GM21367 (cell line): ENCODE data around the gene GRB10.
A peak's percentile ranks its signal among the peaks of the same experiment; 100 is the strongest.

Experiments
- ATAC-seq: cut with Tn5 transposase; IDR thresholded peaks from one replicate; pipeline ENCODE4 v1.9.1; 2021; ENCODE audit not compliant: unreplicated experiment

The GRB10 gene

DNA sequence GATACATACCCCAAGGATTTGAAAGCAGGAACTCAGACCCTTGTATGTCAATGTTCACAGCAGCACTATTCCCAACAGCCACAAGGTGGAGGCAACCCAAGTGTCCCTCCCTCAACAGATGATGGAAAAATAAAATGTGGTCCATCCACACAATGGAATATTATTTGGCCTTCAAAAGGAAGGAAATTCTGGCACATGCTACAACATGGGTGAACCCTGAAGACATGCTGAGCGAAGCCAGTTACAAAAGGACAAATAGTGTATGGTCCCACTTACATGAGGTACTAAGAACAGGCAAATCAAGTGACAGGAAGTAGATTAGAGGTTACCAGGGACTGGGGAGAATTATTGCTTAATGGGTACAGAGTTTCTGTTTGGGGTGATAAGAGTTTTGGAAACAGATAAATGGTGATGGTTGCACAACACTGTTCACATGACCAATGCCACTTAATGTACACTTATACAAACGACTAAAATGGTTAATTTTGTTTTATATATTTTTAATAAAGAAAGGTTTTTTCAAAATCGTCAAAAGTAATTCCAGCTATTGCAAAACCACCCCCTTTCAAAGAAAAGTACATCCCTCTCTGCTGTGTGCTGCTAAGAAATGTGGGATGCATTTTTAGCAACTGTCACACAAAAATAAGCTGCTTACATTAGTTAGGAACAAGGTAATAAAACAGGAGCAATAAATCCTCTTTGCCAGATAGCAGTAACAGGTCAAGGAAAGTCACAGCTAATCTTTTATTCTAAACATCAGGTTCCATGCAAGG, 85.7 kb downstream of the GRB10 start:
- ATAC-seq = no peak

DNA sequence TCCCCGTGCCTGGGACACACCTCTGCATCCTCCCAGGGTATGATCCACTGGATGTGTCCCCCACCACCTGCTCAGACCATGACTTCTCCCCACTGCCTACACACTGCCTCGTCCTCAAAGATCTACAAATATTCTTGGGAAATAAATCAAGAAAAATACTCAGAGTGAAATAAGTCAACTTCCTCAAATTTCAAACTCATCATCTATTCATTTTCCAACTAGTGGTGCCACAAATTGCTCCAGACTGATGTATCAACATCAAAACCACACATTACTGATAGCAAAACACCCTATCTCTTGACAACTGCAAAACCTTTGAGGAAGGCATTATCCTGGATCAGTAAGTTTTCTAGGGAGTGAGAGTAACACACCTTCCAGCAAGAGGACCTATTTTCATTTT, 87.7 kb downstream of the GRB10 start:
- no peak for ATAC-seq

DNA sequence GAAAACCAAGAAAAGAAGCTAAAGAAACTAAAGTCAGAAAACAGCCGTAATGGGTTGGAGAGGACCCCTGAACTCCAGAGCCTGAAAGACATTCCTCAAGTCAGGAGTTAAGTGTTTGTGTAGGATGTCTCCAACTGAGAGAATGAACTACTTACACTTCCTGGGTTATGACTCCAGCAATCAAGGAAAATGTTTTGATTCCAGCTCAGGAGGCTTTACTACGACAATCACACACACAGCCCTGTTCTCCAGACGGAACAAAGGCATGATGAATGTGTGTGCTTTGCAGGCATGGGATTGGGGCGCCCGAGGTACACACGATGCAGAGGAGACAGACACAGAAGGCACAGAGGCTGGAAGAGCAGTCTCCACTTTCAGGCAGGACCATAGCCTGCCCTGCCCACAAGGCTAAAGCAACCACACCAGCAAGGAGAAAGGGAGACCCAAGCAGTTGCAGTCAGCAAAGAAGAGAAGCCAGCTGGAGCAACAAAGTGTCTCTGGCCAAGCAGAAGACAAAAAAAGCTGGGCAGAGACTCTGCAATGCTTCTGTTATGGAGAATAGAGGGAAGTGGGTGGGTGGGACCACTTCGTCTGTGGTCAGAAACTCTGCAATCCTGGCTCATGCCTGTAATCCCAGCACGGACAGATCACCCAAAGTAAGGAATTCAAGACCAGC, 89.1 kb downstream of the GRB10 start:
- ATAC-seq = no peak

DNA sequence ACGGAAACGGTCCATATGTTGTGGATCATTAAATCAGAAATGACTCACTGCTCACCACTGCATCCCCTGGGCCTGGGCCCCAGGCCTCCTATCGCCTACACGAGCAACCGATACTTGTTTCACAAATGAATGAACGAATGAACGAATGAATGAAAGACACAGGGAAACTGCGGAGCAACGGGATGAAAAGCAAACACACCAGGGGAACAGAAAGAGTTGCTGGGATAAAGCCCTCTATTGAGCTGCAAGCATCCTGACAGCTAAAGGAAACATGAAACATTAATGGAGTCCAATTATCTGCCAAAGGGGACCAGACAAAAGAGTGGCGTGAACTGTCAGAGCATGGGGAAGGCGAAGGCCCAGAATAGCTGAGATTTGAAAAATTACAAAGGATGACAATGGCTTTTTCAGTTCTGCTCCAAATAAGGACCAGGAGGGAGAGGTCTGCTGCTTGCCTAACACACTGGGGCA, 92.1 kb downstream of the GRB10 start:
- ATAC-seq = no peak

DNA sequence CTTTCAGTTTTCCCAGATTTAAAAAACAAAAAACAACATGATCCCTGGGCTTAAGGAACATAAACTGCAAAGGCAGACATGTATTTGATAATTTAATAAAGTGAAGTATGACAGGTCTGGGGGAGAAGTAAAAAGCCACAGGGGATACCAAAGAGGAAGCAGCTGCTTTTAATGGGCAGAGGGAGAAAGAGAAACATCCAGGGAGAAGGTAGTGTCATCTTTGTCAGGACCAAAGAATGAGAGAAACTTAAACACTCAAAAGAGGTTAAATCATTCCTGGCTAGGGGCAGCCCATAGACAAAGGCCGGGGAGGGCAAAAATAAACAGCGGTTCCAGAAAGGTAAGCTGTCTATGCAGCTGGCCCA, 94.5 kb downstream of the GRB10 start:
- ATAC-seq = no peak

DNA sequence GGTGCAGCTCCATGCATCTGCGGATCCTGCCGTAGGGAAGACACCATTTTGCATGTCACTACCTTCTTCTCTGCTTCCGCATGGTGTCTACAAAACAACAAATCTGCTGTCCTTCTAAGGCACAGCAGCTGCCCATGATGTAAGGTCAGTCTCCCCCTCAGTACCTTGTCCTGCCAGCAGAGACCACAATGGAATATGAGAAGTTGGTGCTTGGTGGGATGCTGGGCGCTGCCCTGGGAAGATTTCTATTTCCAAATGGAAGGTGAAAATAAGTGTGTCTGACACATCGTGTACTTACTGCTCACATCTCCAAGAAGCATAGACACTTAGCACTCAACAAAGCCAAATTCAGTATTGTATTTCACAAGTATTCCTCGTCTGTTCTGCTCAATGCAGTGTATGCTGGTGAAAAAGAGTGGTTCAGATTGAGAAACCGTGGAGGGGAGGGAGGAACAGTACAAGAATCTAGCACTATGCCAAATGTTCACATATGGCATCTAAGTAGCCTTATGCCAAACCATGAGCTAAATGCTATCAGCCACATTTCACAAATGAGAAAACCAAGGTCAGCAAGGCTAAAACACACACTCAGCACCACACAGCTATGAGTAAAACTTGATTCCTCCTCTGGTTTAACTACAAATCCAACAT, 95.0 kb downstream of the GRB10 start:
- no peak for ATAC-seq

DNA sequence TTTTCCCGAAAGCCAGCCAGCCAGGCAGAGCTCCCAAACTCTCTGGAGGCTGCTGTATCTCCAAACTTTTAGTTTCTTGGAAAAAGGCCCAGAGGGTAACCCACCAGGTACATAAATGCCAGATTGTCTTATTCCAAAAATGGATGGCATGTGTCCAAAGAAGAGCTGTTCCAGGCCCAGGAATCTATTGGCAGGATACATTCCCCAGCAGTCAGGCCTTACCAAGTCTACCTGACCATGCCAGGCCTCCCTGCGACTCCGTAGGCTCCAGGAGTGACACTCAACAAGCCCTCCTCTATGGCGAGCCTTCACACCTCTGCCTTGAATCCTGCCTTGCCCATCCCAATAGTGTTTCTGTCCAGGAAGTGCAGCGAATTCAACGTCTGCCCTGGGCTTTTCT, 95.6 kb downstream of the GRB10 start:
- no peak for ATAC-seq

DNA sequence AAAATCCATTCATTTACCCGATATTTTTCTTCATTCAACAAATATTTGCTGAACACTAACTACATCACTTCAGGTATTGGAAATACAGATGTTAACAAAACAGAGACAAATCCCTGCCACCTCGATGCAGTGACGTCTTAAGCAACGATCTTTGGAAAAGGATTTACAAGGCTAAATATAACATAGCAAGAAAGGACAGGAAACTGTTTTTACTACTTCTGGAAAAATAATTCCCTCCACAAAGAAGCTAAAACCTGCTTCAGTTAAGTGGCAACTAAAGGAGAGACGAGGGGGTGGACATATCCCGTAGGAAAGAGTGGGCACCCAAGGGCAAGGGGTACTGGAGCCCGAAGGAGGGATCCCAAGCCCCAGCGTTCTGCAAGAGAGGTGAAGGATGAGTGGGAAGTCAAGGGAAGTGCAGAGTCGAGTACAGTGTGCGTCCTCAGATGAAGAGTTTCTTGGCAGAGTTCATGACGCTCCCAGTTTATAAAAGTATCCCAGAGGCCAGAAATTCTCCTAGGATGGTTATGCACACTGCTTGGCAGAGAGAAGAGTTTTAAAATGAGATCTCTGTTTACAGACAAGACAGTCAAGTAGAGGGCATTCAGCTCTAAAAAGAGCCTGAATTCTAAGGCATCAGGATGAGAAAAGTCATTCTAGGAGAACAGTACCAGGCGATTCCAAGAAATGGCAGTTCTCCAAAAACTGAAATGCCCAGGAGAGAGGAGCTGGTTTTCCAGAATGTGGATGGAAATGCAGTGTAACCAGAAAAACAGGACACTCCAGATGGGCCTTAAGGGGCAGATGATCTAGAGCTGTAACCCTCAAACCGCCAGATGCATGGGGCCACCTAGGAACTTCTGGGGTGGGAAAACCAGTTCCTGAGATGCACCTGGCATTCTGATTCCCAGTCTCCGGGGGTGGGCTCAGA, 97.3 kb downstream of the GRB10 start:
- no peak for ATAC-seq

DNA sequence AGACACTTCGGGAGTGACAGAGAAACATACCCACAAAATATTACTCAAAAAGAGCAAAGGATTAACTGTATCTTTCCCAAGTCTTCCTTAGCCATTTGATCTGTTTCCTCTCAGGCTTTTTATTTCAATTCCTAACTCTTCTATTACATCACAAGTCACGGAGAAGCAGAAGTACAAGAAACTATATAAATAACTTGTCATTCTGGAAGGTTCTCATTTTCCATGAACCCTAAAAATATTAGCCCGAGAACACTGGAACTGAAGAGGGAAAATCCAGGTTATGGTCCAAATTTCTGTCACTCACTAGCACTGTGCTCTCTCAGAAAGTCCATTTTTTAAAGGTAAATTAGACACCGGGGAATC, 98.0 kb downstream of the GRB10 start:
- no peak for ATAC-seq

DNA sequence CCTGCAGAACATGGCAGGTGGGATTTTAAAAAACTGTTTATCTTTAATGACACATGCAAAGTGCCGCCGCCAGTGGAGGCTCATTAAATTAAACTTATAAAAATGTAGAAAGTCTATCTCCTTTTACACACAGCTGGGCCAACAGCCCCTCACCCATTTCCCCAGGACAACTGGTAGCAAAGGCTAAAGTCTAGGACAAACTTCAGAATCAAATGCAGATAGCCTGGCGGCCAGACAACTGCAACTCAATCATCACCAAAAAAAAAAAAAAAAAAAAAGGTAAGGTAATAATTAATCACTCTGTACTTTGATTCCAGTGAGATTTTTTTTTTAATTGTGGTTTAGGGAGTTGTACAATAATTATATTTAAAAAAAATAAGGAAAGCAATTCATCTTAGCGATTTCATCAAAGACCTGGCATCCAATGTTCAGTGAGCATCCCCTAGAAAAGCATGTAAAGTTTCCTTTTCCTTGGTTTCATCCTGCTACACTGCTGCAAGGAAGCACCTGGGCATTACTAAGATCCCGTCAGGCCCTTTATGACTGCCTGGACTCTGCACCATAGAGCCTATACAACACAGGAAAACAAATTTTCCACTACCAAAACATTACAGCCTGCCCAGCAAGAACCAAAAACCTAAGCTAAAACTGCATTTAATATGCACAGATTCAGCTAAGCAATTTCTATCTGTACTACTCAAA, 98.5 kb downstream of the GRB10 start:
- ATAC-seq = no peak

DNA sequence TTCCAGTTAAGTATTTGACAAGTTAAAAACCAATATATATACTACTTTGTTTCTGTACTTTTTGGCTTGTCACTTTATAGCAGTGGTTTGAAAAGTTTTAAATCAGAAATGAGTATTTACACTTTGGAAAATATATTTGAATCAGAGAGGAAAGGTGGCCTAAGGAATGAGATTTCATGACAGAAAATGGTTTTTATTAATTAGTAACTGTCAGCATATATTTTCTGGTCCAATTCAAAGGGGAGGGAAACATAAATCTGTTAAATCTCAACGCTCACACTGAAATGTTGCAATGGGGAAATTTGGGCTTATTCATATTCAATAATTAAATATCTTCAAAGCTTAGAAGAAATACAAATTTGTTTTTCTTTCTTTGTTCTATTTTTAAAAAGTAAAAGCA, 100.1 kb downstream of the GRB10 start:
- no peak for ATAC-seq

DNA sequence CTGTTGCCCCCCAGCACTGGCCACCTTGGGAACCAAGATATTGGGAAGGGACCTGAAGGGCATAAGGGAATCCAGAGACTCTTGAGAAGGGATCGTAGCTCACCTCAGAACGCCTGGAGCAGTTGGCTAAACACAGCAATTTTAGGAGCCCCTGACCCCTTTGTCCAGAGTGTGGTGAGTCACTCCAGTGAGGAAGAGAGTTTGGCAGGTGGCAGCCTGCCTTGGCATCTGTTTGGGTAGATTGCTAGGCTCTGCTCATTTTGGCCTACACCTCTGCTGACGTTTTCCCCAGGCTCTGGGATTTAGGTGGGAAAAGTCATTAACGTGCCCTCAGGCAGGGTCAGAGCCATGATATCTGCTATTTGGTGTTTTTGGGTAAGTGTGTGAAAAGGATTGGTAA, 100.6 kb downstream of the GRB10 start:
- ATAC-seq = no peak

DNA sequence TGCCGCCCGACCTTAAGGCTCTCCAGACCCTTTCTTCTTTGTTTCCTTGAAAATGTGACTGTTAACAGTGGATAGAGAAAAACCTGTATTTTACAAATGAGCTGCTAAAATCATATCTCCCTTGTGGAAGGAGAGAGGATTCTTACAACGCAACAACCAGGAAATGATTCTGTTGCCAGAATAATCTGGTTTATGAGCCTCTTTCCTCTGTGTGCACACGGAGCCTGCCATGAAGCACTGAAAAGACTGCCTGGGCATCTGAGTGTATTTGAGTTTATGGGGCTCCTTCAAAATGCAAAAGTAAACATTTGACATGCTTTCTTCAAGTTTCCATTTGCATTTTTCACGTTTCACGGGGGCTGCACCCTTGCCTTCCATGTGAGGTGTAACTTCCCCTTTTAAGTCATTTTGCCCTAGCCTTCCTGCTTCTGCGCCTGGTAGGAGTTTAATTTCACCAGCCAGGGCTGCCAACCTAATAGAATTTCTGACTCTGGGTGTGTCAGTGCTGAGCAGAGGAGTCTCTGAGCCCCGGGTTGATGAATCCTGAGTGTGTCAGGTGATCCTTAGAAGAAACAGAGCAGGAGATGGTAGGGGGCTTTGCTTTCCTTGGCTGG, 101.2 kb downstream of the GRB10 start:
- no peak for ATAC-seq

DNA sequence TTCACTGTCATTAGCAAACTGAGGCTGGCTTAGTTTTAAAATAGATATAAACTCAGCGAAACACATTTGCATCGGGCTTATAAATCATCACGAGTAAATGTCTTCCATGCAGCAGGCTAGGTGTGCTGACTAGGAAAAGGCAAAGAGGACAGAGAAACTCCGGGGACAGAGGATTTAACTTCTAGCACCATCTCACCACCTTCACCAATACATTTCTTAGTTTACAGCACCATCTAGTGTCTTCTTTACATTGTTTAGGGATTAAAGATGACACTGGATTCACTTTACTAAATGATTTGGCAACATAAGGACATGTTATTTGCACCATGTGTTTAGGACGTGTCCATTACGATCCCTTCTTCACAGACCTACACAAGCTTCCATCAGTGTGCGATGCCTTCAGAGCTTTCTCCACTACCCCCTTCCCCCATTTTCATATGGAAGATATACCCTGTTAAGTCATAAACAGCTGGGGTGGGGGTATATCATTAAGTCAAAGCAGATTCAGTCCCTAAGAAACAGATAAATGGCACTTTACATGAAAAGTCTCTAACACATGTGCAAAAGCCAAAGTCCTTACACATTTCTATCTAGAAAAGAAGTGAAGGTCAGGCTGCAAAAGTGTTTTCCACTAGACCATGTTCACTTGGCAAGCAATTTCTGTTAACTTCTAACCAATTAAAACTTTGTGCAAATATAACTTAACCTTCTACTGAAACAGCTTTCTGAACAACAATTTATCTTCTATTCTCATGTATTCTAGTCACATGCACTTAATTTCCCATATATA, 103.3 kb downstream of the GRB10 start:
- ATAC-seq = peak; percentile 51

DNA sequence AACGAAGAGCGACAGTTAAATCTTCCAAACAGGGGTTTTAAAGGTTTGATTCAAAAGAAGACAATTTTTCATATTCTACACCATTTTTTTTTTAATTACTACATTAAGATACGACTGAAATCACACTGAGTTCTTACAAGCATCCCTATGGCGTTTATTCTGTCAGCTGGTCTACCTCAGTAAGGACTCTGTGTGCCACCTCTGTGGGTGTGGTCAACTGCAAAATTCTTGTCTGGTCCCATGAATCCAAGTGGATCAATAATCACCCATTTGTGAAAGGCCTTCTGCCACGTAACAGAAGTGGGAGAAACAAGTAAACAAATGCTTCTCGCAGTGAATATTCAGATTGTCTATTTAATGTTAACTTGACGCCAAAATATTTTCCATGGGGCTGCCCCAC, 104.1 kb downstream of the GRB10 start:
- no peak for ATAC-seq

DNA sequence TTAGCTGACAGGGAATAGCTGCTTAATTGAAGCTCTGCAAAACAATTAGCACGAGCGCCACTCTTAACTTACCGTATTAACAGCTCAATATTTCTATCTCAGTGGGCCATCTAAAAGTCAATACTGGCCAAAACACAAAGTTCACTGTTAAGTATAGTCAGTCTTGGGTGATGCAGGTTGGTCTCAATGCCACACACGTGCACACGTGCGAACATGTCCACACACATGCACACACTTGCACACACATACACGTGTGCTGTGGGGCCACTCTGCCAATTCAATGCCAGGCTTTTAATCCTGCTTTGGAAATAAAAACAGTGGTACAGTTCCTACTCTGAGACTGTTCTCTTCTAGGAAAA, 105.1 kb downstream of the GRB10 start:
- ATAC-seq = no peak

DNA sequence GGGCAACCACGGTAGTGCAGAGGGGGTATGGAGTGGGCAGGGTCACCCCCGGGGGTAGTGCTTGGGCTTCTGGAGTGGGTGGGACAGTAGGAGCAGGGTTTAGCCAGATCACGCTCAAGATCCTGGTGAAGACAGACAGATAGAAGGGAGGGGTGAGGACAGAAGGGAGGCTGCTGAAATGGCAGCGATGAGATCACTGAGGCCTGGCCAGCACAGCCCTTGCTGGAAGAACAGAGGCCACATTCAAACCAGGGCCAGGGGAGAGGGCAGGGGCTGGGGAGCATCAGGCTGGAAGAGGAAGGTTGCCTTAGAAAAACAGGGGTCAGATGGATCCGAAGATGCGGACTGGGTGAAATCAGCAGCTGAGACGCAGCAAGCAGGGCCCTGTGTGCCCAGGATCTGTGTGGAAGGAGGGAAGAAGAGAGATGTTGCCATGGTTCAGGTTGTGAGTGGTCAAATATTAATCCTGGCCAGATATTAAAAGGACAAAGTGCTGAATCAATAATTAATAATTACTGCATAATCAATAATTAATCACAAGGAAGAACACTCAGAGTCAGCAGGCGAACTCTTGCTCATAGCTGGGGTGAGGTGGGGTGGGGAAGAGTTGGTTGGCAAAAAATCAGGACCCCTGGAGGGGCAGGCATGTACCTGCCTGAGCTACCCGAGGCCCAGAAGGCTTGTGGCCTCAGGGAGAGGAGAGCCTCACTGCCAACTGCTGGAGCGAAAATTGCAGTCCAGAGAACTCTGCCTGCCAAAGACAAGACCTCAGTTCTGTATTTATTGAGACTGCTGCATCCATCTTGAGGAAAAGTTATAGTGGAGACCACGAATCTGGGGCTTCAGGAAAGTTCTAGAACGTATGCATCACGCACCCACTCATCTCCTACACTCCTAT, 105.7 kb downstream of the GRB10 start:
- no peak for ATAC-seq

DNA sequence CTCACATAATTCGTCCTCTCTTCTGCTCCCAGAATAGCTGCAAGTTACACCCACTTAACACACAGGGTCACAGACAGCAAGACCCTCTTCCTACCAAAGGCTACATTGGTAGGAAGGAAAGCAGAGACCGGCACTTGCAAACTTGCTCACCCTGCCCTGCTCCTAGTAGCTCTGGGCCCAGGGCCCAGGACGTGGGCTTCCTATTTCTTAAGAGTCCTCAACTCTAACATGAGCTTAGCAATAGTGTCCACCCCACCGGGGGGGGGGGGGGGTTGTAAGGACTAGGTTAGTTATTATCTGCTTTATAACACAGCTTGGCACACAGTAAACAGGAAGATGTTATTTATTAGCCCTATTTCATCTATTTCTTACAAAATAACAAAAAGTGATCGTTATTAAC, 106.6 kb downstream of the GRB10 start:
- no peak for ATAC-seq
